Adipocyte (in vitro differentiated cells): ENCODE measurements around the gene TSPAN13.

Experiments used
- DNase-seq: peaks from one replicate; pipeline ENCODE4 v3.0.0-alpha.2; 2015; ENCODE audit warnings: low read depth
- H3K27me3 ChIP-seq: replicated peaks from 2 replicates; pipeline ENCODE4 v1.7.0; 2013; ENCODE audit warnings: mild to moderate bottlenecking, low read length, moderate library complexity; ENCODE audit not compliant: control insufficient read depth, insufficient read depth
- H3K36me3 ChIP-seq: 2 replicates; pipeline ENCODE4 v1.7.0; 2013; ENCODE audit warnings: low read length, mild to moderate bottlenecking, moderate library complexity; ENCODE audit not compliant: control insufficient read depth, insufficient read depth, severe bottlenecking
- H3K4me1 ChIP-seq: 2 replicates; pipeline ENCODE4 v1.7.0; 2013; ENCODE audit warnings: mild to moderate bottlenecking, low read length, moderate library complexity; ENCODE audit not compliant: control insufficient read depth, insufficient read depth
- H3K4me3 ChIP-seq: 2 replicates; pipeline ENCODE4 v1.7.0; 2013; ENCODE audit warnings: mild to moderate bottlenecking, low read length, moderate library complexity
- H3K9ac ChIP-seq: 2 replicates; pipeline ENCODE4 v1.7.0; 2013; ENCODE audit warnings: mild to moderate bottlenecking, low read length, moderate library complexity
- H3K9me3 ChIP-seq: 2 replicates; pipeline ENCODE4 v1.7.0; 2013; ENCODE audit warnings: mild to moderate bottlenecking, low read length, moderate library complexity; ENCODE audit not compliant: control insufficient read depth

TSPAN13 gene

DNA sequence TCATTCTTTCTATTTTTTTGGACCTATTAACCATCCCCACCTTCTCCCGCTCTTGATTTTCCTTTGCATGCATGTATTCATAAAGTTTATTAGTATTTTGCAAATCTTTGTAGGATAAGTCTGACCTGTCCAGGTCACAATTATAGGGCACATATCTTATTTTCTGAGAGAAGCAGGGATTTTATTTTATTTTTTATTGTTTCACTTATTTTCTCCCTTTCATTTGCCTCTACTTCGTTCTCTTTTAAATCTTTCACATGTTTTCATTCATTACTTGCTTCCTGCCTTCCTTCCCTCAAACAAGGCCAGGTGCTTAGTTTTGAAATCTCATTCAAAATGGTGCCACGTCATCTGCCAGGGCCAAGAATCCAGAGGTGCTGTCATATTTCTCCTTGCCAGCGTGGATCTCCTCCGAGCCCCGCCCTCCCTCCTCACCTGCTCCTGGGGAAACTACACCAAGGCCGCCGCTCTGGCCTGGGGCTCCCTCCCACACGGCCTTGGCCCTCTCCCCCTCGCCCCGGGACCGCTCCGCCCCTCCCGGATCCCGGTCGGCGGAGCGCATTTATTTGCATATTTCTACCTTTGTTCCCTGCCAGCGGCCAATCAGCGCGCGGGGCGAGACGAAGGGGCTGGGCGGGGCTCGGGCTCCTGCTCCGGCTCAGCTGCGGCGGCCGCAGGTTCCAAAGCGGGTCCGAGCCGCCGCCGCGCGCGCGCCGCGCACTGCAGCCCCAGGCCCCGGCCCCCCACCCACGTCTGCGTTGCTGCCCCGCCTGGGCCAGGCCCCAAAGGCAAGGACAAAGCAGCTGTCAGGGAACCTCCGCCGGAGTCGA lies at the start of gene TSPAN13:
Gene TSPAN13, plus strand, starts transcription at position 654 of the 830 bp plus-strand sequence. CDS start 213 bp downstream, outside the sequence.
- peak; percentile 70 for DNase-seq
- Histone ChIP-seq H3K4me3 (peak within 1 kb of the TSS; percentile 87), H3K36me3 (no peaks in the 10 kb centered on the region), H3K4me1 (no peaks in the 10 kb centered on the region), H3K9ac (peak within 1 kb of the TSS; percentile 67), H3K9me3 (no peaks in the 10 kb centered on the region), H3K27me3 (no peaks in the 10 kb centered on the region)

GRCh38 chr7:16708511-16708910 lies 45.0 kb upstream of the TSPAN13 start:
- peaks cover 16% of the 10 kb centered on the region for H3K4me1 ChIP-seq
- H3K4me3 ChIP-seq: no peak overlapping the region
- H3K9ac ChIP-seq: no peak overlapping the region
- no peaks in the 10 kb centered on the region for H3K9me3 ChIP-seq
- no peaks in the 10 kb centered on the region for H3K27me3 ChIP-seq
- peaks cover 25% of the 10 kb centered on the region for H3K36me3 ChIP-seq
- peak; percentile 4 for DNase-seq

DNA sequence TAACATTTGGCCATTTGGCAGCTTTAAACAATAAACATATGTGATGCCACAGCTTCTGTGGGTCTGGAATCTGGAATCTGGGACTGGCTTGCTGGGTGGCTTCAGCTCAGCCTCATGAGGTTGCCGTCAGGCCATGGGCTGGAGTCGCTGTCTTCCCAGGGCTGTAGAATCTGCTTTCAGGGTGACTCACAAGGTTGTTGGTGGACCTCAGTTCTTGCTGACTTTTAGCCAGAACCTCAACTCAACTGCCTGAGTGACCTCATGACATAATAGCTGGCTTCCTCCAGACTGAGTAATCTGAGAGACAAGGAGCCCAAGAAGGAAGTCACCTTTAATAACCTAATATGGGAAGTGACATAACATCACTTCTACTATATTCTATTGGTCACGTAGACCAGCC lies 44.6 kb upstream of the TSPAN13 start:
- no peaks in the 10 kb centered on the region for H3K27me3 ChIP-seq
- H3K9ac ChIP-seq: no peak overlapping the region
- DNase-seq: peak; percentile 55
- H3K4me1 ChIP-seq: peaks cover 11% of the 10 kb centered on the region
- H3K36me3 ChIP-seq: peaks cover 24% of the 10 kb centered on the region
- no peak overlapping the region for H3K4me3 ChIP-seq
- no peaks in the 10 kb centered on the region for H3K9me3 ChIP-seq

DNA sequence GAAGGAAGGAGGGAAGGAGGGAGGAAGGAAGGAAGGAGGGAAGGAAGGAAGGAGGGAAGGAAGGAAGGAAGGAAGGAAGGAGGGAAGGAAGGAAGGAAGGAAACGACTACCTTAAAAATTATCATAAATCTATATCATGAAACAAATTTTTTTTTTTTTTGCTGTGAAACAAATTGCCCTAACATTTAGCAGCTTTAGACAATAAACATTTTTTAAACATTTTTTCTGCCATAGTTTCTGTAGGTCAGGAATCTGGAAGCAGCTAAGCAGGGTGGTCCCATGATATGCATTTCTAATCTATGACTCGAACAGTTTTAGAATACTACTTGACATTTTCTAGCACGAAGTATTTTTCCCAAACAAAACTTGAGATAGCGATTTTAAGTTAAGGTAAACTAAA lies 42.9 kb upstream of the TSPAN13 start:
- Histone ChIP-seq H3K4me3 (no peak overlapping the region), H3K9ac (no peak overlapping the region), H3K36me3 (peaks cover 13% of the 10 kb centered on the region), H3K9me3 (no peaks in the 10 kb centered on the region), H3K27me3 (no peaks in the 10 kb centered on the region), H3K4me1 (peaks cover 8% of the 10 kb centered on the region)
- DNase-seq: no peak

DNA sequence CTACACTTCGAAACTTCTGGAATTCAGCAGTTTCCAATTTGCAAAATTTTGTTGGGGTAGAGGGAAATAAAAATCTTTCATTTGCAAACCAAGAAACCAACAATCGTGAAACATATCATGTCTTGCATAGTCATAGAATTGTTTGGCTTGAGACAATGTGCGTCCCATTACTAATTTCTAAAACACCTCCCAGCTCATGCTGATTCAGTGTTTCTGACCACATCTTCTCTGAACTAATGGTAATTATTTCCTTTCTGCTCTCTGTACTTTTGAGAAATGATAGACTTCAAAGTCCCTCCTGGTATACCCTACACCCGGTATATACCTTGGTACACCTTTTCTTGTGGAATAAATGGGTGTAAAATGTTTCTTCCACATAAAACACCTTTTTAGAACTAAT lies 41.8 kb upstream of the TSPAN13 start:
- Histone ChIP-seq H3K4me3 (no peak overlapping the region), H3K9ac (no peak overlapping the region)
- no peak for DNase-seq

GRCh38 chr7:16712916-16713315 lies 40.6 kb upstream of the TSPAN13 start:
- DNase-seq: no peak
- no peak overlapping the region for H3K9ac ChIP-seq
- no peaks in the 10 kb centered on the region for H3K27me3 ChIP-seq
- no peaks in the 10 kb centered on the region for H3K9me3 ChIP-seq
- H3K4me1 ChIP-seq: peaks cover 8% of the 10 kb centered on the region
- H3K4me3 ChIP-seq: no peak overlapping the region
- H3K36me3 ChIP-seq: no peaks in the 10 kb centered on the region

More for the DNA sequence above, 41.8 kb upstream of the TSPAN13 start:
- H3K27me3 ChIP-seq: no peaks in the 10 kb centered on the region
- H3K36me3 ChIP-seq: peaks cover 3% of the 10 kb centered on the region
- no peaks in the 10 kb centered on the region for H3K9me3 ChIP-seq
- peaks cover 8% of the 10 kb centered on the region for H3K4me1 ChIP-seq

GRCh38 chr7:16715928-16716327 lies 37.6 kb upstream of the TSPAN13 start:
- Histone ChIP-seq H3K4me1 (no peaks in the 10 kb centered on the region), H3K9me3 (no peaks in the 10 kb centered on the region)

DNA sequence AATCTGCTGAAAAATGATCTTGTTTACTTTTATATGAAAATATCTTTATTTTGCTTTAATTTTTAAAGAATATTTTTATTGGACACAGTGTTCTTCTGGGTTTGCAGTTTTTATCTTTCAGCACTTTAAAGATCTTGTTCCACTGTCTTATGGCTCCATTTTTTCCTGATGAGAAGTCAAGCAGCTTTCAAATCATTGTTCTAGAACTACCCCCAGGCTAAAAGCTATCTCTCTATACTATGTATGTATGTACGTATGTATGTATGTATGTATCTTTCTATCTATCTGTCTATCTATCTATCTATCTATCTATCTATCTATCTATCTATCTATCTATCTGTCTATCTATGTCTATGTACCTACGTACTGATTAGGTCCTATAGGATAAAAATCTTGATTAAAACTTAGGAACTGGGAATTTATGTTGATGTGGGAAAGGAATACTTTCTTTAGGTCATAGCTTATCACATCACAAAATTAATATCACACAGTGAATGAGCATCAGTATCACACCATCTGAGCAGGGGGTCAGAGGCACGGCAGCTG lies 35.4 kb upstream of the TSPAN13 start:
- no peak for DNase-seq
- no peak overlapping the region for H3K9ac ChIP-seq
- H3K27me3 ChIP-seq: no peaks in the 10 kb centered on the region
- no peaks in the 10 kb centered on the region for H3K36me3 ChIP-seq
- no peak overlapping the region for H3K4me3 ChIP-seq
- H3K4me1 ChIP-seq: no peaks in the 10 kb centered on the region
- no peaks in the 10 kb centered on the region for H3K9me3 ChIP-seq

More at GRCh38 chr7:16715928-16716327, 37.6 kb upstream of the TSPAN13 start:
- DNase-seq: no peak
- Histone ChIP-seq H3K27me3 (no peaks in the 10 kb centered on the region), H3K4me3 (no peak overlapping the region), H3K9ac (no peak overlapping the region), H3K36me3 (no peaks in the 10 kb centered on the region)

DNA sequence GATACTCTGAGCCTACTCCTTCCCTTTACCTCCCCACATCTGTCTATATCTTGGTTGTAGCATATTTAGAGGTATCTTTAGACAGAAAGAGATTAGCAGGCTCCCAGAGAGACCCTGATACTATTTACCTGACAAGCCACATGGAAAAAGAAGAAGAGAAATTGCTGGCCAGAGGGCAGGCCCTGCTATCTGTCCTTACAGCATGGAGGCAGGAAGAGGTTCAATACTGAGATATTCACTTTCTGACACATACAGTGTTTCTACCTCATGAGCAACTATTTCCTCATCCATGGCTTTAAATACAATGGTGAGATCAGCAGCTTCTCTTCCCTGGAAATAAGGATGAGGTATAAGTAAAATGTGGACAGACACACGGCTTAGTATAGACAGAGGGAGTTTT lies 33.9 kb upstream of the TSPAN13 start:
- DNase-seq: no peak
- H3K4me1 ChIP-seq: no peaks in the 10 kb centered on the region
- H3K36me3 ChIP-seq: no peaks in the 10 kb centered on the region
- no peak overlapping the region for H3K4me3 ChIP-seq
- H3K27me3 ChIP-seq: no peaks in the 10 kb centered on the region
- no peak overlapping the region for H3K9ac ChIP-seq
- no peaks in the 10 kb centered on the region for H3K9me3 ChIP-seq

DNA sequence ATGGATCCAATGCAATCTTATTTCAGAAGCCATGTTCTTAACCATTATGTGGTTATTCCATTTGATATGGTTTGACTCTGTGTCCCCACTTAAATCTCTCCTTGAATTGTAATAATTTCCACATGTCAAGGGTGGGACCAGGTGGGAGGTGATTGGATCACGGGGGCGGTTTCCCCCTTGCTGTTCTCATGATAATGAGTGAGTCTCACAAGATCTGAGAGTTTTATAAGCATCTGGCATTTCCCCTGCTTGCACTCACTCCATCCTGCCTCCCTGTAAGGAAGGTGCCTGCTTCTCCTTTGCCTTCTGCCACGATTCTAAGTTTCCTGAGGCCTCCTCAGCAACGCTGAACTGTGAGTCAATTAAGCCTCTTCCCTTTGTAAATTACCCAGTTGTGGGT lies 32.0 kb upstream of the TSPAN13 start:
- no peak overlapping the region for H3K4me3 ChIP-seq
- no peak overlapping the region for H3K9ac ChIP-seq
- H3K4me1 ChIP-seq: no peaks in the 10 kb centered on the region
- H3K36me3 ChIP-seq: no peaks in the 10 kb centered on the region
- no peaks in the 10 kb centered on the region for H3K9me3 ChIP-seq
- DNase-seq: no peak
- no peaks in the 10 kb centered on the region for H3K27me3 ChIP-seq

DNA sequence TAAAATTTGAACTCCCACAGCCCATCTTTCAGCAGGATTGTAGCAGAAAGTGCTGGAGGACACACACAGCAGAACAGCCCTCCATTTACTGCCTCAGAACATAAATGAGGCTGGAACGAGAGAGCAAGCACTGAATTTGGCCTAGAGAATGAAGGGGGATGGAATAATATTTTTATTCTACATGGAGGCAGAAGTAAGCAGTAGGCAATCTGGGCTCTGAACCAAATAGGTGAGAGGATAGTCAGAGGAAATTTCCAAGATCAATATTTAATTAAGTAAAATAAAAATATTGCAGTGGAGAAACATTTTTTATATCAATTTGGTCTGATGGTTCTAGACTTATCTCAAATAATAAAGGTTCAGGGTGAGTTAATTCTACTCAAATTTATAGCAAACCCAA lies 29.2 kb upstream of the TSPAN13 start:
- no peak for DNase-seq
- Histone ChIP-seq H3K36me3 (no peaks in the 10 kb centered on the region), H3K4me3 (no peak overlapping the region), H3K27me3 (no peaks in the 10 kb centered on the region), H3K9ac (no peak overlapping the region), H3K4me1 (no peaks in the 10 kb centered on the region), H3K9me3 (no peaks in the 10 kb centered on the region)
